K562 (cell line): ENCODE results near the gene BCL7B. TPM values are rescaled to one million over a fixed set of nuclear protein-coding genes. Genes with fewer than 3 reads are reported as not detected.

Experiments used
- ATF7 ChIP-seq: fragments of 450-650 bp; IDR thresholded peaks from 2 replicates; pipeline ENCODE4 v1.7.1; 2014; ENCODE audit warnings: mild to moderate bottlenecking, moderate library complexity
- BACH1 ChIP-seq: fragments of 200-800 bp; sonication (Bioruptor generic); IDR thresholded peaks from 2 replicates; pipeline ENCODE4 v1.6.1; 2016; ENCODE audit warnings: missing genetic modification characterization, missing compliant biosample characterization
- HEY1 ChIP-seq: fragments of 250-450 bp; sonication (Bioruptor Pico); IDR thresholded peaks from 2 replicates; pipeline ENCODE4 v1.5.0; 2020; ENCODE audit warnings: mild to moderate bottlenecking, moderate library complexity, borderline replicate concordance
- MECOM ChIP-seq: fragments of 250-450 bp; sonication (Bioruptor Pico); IDR thresholded peaks from 2 replicates; pipeline ENCODE4 v1.8.0; 2022; ENCODE audit warnings: inconsistent platforms
- NFATC3 ChIP-seq: fragments of 450-650 bp; IDR thresholded peaks from 2 replicates; pipeline ENCODE4 v1.6.1; 2017; ENCODE audit warnings: mild to moderate bottlenecking
- PCBP1 ChIP-seq: fragments of 200-400 bp; formaldehyde crosslinking; IDR thresholded peaks from 2 replicates; pipeline ENCODE4 v1.6.1; 2018; ENCODE audit warnings: mild to moderate bottlenecking, low read depth, low read length; ENCODE audit not compliant: poor library complexity, severe bottlenecking
- SMARCC2 ChIP-seq: fragments of 450-650 bp; IDR thresholded peaks from 2 replicates; pipeline ENCODE4 v1.6.1; 2017; ENCODE audit warnings: antibody characterized with exemption, moderate library complexity, mild to moderate bottlenecking, low read depth
- XRCC3 ChIP-seq: fragments of 450-650 bp; IDR thresholded peaks from 2 replicates; pipeline ENCODE4 v1.6.1; 2017; ENCODE audit warnings: mild to moderate bottlenecking, moderate library complexity
- ZBTB17 ChIP-seq: fragments of 450-650 bp; formaldehyde crosslinking; IDR thresholded peaks from 2 replicates; pipeline ENCODE4 v1.4.0; 2020; ENCODE audit warnings: mild to moderate bottlenecking
- ZBTB7A ChIP-seq: IDR thresholded peaks from 2 replicates; pipeline ENCODE4 v1.6.1; 2011; ENCODE audit warnings: low read depth, mild to moderate bottlenecking, low read length, moderate library complexity, borderline replicate concordance; ENCODE audit not compliant: control insufficient read depth
- ZNF589 ChIP-seq: fragments of 200-800 bp; sonication (Bioruptor generic); IDR thresholded peaks from 2 replicates; pipeline ENCODE4 v1.6.1; 2016; ENCODE audit warnings: low read depth, missing genetic modification characterization, missing compliant biosample characterization
- polyA plus RNA-seq, 8 experiments: library from polyadenylated mRNA; depleted of rRNA in 4 of 8; stranded (reverse) in 5 of 8; unstranded in 3 of 8; fragments of >200 nt; fragmentation: Nextera tagmentation in 2 of 8; fragmentation: Illumina TruSeq in 1 of 8; extraction: Ambion mirVana in 2 of 8; extraction: Trizol in 1 of 8; gene quantifications; 2 replicates each; pipeline versions ENCODE4 v1.2.1 to v1.2.3, GENCODE V29; 2011 to 2014; ENCODE audit warnings: inconsistent platforms in 1 of 8, missing spikeins in 1 of 8
- total RNA-seq, 7 experiments: library from RNA; depleted of rRNA in 6 of 7; stranded (reverse); fragments of >200 nt in 6 of 7; fragmentation: Illumina TruSeq in 2 of 7; extraction: Trizol in 2 of 7; gene quantifications; 2 replicates each; pipeline versions ENCODE4 v1.2.1 to v1.2.3, GENCODE V29; 2011 to 2021; ENCODE audit warnings: low replicate concordance in 1 of 7
- TF ChIP-seq, protein P1 (sequence below): fragments of 250-450 bp; sonication (Bioruptor Pico); IDR thresholded peaks from 2 replicates; pipeline ENCODE4 v1.8.0; 2021; ENCODE audit warnings: moderate library complexity, mild to moderate bottlenecking, inconsistent platforms
- TF ChIP-seq, protein P2 (sequence below), 3 experiments: fragments of 200-800 bp in 1 of 3; fragments of 250-450 bp in 1 of 3; fragments of 450-650 bp in 1 of 3; sonication (Bioruptor Pico) in 1 of 3; sonication (Bioruptor generic) in 1 of 3; formaldehyde crosslinking in 1 of 3; IDR thresholded peaks; 2 replicates each; pipeline versions ENCODE4 v1.6.1 to v1.8.0; 2016 to 2022; ENCODE audit warnings: mild to moderate bottlenecking in 2 of 3, missing genetic modification characterization in 2 of 3, missing compliant biosample characterization in 1 of 3, moderate library complexity in 1 of 3
- TF ChIP-seq, protein P3 (sequence below): IDR thresholded peaks from 2 replicates; pipeline ENCODE4 v1.6.1; 2011; ENCODE audit not compliant: insufficient read length; ENCODE audit errors: extremely low read depth
- TF ChIP-seq, protein P4 (sequence below): fragments of 250-450 bp; sonication (Bioruptor Pico); IDR thresholded peaks from 2 replicates; pipeline ENCODE4 v1.4.0; 2020

BCL7B gene
- total and polyA plus RNA-seq, 9 of the 15 experiments (the other 6 are each of a cell fraction or from before 2014, with no cell fraction given): 10.0 to 73.2 (median 32.9) TPM

DNA sequence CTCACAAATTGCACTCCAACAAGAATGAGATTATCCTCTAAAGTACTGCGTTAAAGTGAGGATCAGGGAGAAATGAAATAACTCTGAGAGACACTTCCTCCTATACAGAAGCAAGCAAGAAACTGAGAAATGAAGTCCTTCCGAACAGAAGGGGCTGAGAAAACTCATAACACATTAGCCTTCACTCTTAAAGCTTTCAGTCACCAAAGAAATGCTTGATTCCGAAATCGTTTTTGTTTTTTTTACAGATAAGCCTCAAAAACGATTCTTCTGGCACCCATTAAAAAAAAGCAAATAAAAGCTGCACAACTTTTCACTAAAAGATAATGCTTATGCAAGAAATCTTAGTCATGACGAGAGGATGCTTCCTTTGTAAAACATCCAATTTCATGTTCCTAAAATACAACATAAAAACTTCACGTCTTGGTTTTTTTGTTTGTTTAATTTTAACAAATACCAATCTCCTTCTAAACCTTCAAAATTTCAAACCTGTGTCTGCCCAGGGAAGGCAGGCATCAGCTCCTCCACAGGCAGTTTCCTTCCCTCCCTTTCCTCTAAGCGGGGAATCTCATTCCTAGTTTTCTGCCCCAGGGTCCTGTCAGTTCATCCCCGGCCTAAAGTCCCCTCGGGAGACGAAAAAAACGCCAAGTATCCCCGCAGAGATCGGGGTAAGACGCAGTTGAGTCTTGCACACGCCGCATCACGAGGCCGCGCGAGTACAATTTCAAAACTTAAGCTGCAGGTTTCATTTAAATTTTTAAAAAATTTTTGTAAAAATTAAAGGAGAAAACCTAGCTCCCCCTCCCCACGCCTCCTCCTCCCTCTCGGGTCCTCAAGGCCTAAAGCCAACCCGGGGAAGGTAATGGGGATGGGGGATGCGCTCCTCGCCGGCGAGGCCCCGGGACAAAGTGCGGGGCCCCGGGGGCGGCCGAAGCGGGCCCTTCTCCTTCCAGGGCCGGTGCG lies 36.5 kb downstream of the BCL7B start (continued):
- TF ChIP-seq, protein P1, sequence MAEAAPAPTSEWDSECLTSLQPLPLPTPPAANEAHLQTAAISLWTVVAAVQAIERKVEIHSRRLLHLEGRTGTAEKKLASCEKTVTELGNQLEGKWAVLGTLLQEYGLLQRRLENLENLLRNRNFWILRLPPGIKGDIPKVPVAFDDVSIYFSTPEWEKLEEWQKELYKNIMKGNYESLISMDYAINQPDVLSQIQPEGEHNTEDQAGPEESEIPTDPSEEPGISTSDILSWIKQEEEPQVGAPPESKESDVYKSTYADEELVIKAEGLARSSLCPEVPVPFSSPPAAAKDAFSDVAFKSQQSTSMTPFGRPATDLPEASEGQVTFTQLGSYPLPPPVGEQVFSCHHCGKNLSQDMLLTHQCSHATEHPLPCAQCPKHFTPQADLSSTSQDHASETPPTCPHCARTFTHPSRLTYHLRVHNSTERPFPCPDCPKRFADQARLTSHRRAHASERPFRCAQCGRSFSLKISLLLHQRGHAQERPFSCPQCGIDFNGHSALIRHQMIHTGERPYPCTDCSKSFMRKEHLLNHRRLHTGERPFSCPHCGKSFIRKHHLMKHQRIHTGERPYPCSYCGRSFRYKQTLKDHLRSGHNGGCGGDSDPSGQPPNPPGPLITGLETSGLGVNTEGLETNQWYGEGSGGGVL (CRISPR knock-in tag): no peak
- TF ChIP-seq NFATC3 (0 out of 2 replicates have a peak, but pooled peaks have one; percentile 23), PCBP1 (no peak), HEY1 (no peak), BACH1 (tag) (0 out of 2 replicates have a peak, but pooled peaks have one; percentile 14), ZNF589 (CRISPR knock-in tag) (peak; percentile 79; the same call in 1 of the 2 replicates), ATF7 (no peak), ZBTB17 (CRISPR knock-in tag) (no peak), SMARCC2 (peak; percentile 36), ZBTB7A (peak; percentile 36), MECOM (CRISPR knock-in tag) (0 out of 2 replicates have a peak, but pooled peaks have one; percentile 13), XRCC3 (no peak)
- TF ChIP-seq, protein P2, sequence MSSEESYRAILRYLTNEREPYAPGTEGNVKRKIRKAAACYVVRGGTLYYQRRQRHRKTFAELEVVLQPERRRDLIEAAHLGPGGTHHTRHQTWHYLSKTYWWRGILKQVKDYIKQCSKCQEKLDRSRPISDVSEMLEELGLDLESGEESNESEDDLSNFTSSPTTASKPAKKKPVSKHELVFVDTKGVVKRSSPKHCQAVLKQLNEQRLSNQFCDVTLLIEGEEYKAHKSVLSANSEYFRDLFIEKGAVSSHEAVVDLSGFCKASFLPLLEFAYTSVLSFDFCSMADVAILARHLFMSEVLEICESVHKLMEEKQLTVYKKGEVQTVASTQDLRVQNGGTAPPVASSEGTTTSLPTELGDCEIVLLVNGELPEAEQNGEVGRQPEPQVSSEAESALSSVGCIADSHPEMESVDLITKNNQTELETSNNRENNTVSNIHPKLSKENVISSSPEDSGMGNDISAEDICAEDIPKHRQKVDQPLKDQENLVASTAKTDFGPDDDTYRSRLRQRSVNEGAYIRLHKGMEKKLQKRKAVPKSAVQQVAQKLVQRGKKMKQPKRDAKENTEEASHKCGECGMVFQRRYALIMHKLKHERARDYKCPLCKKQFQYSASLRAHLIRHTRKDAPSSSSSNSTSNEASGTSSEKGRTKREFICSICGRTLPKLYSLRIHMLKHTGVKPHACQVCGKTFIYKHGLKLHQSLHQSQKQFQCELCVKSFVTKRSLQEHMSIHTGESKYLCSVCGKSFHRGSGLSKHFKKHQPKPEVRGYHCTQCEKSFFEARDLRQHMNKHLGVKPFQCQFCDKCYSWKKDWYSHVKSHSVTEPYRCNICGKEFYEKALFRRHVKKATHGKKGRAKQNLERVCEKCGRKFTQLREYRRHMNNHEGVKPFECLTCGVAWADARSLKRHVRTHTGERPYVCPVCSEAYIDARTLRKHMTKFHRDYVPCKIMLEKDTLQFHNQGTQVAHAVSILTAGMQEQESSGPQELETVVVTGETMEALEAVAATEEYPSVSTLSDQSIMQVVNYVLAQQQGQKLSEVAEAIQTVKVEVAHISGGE (CRISPR knock-in tag; IDR thresholded peaks at IDR 0.05): no peak
- TF ChIP-seq, protein P3, sequence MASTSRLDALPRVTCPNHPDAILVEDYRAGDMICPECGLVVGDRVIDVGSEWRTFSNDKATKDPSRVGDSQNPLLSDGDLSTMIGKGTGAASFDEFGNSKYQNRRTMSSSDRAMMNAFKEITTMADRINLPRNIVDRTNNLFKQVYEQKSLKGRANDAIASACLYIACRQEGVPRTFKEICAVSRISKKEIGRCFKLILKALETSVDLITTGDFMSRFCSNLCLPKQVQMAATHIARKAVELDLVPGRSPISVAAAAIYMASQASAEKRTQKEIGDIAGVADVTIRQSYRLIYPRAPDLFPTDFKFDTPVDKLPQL: no peak
- TF ChIP-seq, protein P4, sequence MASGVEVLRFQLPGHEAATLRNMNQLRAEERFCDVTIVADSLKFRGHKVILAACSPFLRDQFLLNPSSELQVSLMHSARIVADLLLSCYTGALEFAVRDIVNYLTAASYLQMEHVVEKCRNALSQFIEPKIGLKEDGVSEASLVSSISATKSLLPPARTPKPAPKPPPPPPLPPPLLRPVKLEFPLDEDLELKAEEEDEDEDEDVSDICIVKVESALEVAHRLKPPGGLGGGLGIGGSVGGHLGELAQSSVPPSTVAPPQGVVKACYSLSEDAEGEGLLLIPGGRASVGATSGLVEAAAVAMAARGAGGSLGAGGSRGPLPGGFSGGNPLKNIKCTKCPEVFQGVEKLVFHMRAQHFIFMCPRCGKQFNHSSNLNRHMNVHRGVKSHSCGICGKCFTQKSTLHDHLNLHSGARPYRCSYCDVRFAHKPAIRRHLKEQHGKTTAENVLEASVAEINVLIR (CRISPR knock-in tag): no peak
